ENCODE measurements around the gene SPOUT1. TPM values are rescaled to one million over a fixed set of nuclear protein-coding genes. Genes with fewer than 3 reads are reported as not detected.
"Not testable (repeated sequence)": the region's sequence is repeated elsewhere in the genome, so short reads cannot be mapped to it uniquely, and the experiment has no call there.

Gene SPOUT1
- total RNA-seq, 1 donor from 2014 or later, result 14.0 TPM

DNA sequence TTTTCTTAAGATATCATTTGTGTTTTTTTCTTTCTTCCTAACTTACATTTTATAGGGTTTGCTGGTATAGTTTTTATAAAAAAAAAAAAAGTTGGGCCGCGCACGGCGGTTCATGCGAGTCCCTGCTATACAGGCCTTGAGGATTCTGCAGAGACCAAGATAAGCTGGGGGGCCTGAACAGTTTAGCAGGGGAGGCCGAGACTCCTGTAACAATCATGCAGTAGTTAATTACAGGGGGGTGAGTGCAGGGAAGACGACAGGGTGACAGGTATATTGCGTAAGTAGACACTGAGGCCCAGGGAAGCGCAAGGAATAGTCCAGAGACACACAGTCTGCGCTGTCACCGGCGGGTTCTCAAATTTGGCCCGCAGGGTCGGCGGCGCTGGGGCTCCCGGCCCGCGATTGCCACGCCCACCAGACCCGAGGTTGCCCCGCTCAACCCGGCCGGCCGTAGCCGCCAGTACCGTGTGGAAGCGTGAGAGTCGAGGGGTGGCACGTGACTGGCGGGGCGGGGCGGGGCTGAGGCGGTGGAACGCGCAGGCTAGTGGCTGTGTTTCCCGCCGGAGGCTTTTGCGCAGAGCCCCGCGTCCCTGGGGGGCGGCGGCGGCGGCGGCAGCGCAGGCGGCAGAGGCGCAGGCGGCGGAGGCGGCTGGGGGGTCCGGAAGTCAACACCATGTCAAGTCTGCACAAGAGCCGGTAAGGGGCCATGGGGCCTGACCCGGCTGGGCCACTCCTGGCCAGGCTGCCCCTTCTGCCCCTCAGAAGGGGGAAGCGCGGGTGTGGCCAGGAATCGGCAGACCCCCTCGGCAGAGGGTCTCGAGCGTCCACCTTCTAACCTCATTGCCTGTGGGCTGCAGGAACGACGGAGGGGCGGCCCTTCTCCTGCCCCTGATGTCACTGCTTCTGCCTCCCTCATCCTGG, 42.7 kb downstream of the SPOUT1 start, which contains the start of gene TBC1D13:
Gene TBC1D13, plus strand, starts transcription at position 573 of the 921 bp plus-strand sequence. Its CDS starts 101 bp downstream, at position 674.
- TF ChIP-seq, protein P1, sequence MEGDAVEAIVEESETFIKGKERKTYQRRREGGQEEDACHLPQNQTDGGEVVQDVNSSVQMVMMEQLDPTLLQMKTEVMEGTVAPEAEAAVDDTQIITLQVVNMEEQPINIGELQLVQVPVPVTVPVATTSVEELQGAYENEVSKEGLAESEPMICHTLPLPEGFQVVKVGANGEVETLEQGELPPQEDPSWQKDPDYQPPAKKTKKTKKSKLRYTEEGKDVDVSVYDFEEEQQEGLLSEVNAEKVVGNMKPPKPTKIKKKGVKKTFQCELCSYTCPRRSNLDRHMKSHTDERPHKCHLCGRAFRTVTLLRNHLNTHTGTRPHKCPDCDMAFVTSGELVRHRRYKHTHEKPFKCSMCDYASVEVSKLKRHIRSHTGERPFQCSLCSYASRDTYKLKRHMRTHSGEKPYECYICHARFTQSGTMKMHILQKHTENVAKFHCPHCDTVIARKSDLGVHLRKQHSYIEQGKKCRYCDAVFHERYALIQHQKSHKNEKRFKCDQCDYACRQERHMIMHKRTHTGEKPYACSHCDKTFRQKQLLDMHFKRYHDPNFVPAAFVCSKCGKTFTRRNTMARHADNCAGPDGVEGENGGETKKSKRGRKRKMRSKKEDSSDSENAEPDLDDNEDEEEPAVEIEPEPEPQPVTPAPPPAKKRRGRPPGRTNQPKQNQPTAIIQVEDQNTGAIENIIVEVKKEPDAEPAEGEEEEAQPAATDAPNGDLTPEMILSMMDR (IDR thresholded peaks at IDR 0.05; ENCODE audit: insufficient read depth, low read length, severe bottlenecking), result no peak
- DNase-seq (ENCODE audit: low read depth) (peak; percentile 29), FAIRE-seq (no peak)
- H3K36me3 ChIP-seq (ENCODE audit: control insufficient read depth, insufficient read depth, low read length), result peaks cover 8% of the 10 kb centered on the region
- no peaks in the 10 kb centered on the region for H3K27me3 ChIP-seq (ENCODE audit: control insufficient read depth, insufficient read depth, low read length)
- peak within 1 kb of the TSS; percentile 100 for H3K4me3 ChIP-seq (ENCODE audit: low read depth, low read length)

DNA sequence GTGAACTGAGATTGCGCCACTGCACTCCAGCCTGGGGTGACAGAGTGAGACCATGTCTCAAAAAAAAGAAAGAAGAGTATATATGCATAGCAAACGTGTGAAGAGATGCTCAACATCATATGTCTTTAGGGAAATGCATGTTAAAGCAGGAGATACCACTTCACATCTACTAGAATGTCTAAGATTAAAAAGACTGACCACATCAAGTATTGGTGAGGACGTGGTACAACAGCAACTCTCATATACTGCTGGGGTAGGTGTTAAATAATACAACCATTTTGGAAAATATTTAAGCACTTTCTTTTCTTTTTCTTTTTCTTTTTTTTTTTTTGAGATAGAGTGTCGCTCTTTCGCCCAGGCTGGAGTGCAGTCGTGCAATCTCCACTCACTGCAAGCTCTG, 44.2 kb downstream of the SPOUT1 start:
- DNase-seq (ENCODE audit: low read depth) (no peak), FAIRE-seq (no peak)
- Histone ChIP-seq H3K27me3 (ENCODE audit: control insufficient read depth, insufficient read depth, low read length) (no peaks in the 10 kb centered on the region), H3K4me3 (ENCODE audit: low read depth, low read length) (no peak overlapping the region), H3K36me3 (ENCODE audit: control insufficient read depth, insufficient read depth, low read length) (no peaks in the 10 kb centered on the region)
- TF ChIP-seq, protein P1 (IDR thresholded peaks at IDR 0.05; ENCODE audit: insufficient read depth, low read length, severe bottlenecking), result no peak

DNA sequence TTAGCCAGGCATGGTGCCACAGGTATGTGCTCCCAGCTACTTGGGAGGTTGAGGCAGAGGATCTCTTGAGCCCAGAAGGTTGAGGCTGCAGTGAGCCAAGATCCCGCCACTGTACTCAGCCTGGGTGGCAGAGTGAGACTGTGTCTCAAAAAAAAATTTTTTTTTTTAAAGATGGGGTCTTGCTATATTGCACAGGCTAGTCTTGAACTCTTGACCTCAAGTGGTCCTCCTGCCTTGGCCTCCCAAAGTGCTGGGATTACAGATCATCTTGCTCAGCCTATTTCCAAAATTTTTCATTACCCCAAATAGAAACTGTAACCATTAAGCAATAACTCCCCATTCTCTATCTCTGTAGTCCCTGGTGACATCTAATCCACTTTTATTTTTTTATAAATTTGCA, 46.9 kb downstream of the SPOUT1 start:
- no peaks in the 10 kb centered on the region for H3K36me3 ChIP-seq (ENCODE audit: control insufficient read depth, insufficient read depth, low read length)
- FAIRE-seq (no peak), DNase-seq (ENCODE audit: low read depth) (no peak)
- H3K4me3 ChIP-seq (ENCODE audit: low read depth, low read length), result no peak overlapping the region
- H3K27me3 ChIP-seq (ENCODE audit: control insufficient read depth, insufficient read depth, low read length), result no peaks in the 10 kb centered on the region
- TF ChIP-seq, protein P1 (IDR thresholded peaks at IDR 0.05; ENCODE audit: insufficient read depth, low read length, severe bottlenecking), result no peak

DNA sequence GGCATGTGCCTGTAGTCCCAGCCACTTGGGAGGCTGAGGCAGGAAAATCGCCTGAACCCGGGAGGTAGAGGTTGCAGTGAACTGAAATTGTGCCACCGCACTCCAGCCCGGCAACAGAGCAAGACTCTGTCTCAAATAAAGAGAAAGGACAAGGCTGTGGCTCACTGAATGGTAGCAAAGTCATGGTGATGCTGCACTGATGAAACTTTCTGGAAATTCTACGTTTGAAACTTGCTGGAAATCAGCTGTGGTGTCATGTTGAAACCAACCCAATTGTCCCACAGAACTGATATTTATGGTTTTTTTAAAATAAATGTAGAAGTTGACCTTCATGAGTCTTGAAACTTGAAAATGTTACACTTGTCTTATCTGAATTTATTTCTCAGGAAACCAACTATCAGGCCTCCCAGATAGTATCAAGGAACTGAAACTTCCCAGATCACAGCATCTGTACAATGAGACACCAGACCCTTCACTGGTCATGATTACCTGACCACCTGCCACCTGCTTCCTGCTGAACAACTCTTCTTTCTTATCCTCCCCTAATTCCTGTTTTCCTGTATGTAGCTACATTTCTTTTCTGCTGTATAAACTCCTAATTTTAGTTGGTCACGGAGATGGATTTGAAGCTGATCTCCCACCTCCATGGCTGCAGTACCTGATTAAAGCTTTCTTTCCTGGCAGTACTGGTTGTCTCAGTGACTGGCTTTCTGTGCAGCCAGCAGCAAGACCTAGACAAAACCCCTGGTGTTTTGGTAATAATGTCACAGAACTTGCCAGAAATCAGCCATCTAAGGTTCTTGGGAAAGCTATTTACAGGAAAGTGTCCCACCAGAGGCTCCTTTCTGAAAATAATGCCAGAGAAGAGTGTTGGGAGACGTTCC, 48.2 kb downstream of the SPOUT1 start:
- TF ChIP-seq, protein P1 (IDR thresholded peaks at IDR 0.05; ENCODE audit: insufficient read depth, low read length, severe bottlenecking), result no peak
- Histone ChIP-seq H3K27me3 (ENCODE audit: control insufficient read depth, insufficient read depth, low read length) (no peaks in the 10 kb centered on the region), H3K4me3 (ENCODE audit: low read depth, low read length) (no peak overlapping the region), H3K36me3 (ENCODE audit: control insufficient read depth, insufficient read depth, low read length) (no peaks in the 10 kb centered on the region)
- FAIRE-seq (no peak), DNase-seq (ENCODE audit: low read depth) (no peak)

DNA sequence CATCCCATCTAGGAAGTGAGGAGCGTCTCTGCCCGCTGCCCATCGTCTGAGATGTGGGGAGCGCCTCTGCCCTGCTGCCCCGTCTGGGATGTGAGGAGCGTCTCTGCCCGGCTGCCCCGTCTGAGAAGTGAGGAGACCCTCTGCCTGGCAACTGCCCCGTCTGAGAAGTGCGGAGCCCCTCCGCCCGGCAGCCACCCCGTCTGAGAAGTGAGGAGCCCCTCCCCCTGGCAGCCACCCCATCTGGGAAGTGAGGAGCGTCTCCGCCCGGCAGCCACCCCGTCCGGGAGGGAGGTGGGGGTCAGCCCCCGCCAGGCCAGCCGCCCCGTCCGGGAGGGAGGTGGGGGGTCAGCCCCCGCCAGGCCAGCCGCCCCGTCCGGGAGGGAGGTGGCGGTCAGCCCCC, 49.5 kb downstream of the SPOUT1 start:
- H3K4me3 ChIP-seq (ENCODE audit: low read depth, low read length); FAIRE-seq; H3K27me3 ChIP-seq (ENCODE audit: control insufficient read depth, insufficient read depth, low read length); H3K36me3 ChIP-seq (ENCODE audit: control insufficient read depth, insufficient read depth, low read length); DNase-seq (ENCODE audit: low read depth): not testable (repeated sequence)

DNA sequence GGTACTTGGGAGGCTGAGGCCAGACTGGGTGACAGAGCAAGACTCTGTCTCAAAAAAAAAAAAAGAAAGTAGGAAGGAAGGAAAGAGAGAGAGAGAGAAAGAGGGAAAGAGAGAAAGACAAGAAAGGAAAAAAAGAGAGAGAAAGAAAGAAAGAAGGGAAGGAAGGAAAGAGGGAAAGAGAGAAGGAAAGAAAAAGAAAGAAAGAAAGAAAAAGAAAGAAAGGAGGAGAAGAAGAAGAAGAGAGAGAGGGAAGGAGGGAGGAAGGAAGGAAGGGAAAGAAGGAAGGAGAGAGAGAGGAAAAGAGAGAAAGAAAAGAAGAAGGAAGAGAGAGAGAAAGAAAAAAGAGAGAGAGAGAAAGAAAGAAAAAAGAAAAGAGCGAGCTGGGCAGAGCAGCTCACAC, 54.8 kb downstream of the SPOUT1 start:
- Histone ChIP-seq H3K27me3 (ENCODE audit: control insufficient read depth, insufficient read depth, low read length) (no peaks in the 10 kb centered on the region), H3K36me3 (ENCODE audit: control insufficient read depth, insufficient read depth, low read length) (no peaks in the 10 kb centered on the region), H3K4me3 (ENCODE audit: low read depth, low read length) (no peak overlapping the region)
- DNase-seq (ENCODE audit: low read depth) (no peak), FAIRE-seq (no peak)
- TF ChIP-seq, protein P1 (IDR thresholded peaks at IDR 0.05; ENCODE audit: insufficient read depth, low read length, severe bottlenecking), result no peak
